Measurements from ENCODE around the gene TRAF5. TPM values are rescaled to one million over a fixed set of nuclear protein-coding genes. Genes with fewer than 3 reads are reported as not detected.
"Not testable (repeated sequence)": the region's sequence is repeated elsewhere in the genome, so short reads cannot be mapped to it uniquely, and the experiment has no call there.

The TRAF5 gene
- total RNA-seq, 4 donors from 2014 or later: 2.7 to 9.2 (median 4.0) TPM

GRCh38 chr1:211345719-211346118, 19.1 kb downstream of the TRAF5 start:
- Histone ChIP-seq H3K27ac (no peak overlapping the region), H3K27me3 (no peaks in the 10 kb centered on the region), H3K4me1 (peaks cover 0 to 17% (median 6%) of the 10 kb centered on the region in 3 donors), H3K9me3 (no peaks in the 10 kb centered on the region), H3K4me3 (no peak overlapping the region), H3K36me3 (no peaks in the 10 kb centered on the region)
- no peak for DNase-seq
- intact Hi-C loops (cut with DNase I): no loop called here
- WGBS, 2 donors: 100% methylated on average over 1 to 2 of the region's 2 CpGs
- TF ChIP-seq, protein P1, sequence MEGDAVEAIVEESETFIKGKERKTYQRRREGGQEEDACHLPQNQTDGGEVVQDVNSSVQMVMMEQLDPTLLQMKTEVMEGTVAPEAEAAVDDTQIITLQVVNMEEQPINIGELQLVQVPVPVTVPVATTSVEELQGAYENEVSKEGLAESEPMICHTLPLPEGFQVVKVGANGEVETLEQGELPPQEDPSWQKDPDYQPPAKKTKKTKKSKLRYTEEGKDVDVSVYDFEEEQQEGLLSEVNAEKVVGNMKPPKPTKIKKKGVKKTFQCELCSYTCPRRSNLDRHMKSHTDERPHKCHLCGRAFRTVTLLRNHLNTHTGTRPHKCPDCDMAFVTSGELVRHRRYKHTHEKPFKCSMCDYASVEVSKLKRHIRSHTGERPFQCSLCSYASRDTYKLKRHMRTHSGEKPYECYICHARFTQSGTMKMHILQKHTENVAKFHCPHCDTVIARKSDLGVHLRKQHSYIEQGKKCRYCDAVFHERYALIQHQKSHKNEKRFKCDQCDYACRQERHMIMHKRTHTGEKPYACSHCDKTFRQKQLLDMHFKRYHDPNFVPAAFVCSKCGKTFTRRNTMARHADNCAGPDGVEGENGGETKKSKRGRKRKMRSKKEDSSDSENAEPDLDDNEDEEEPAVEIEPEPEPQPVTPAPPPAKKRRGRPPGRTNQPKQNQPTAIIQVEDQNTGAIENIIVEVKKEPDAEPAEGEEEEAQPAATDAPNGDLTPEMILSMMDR (IDR thresholded peaks at IDR 0.05): no peak
- no peak for TF ChIP-seq POLR2A (IDR thresholded peaks at IDR 0.05)

GRCh38 chr1:211347077-211347844, 20.6 kb downstream of the TRAF5 start:
- Histone ChIP-seq H3K4me1 (peaks cover 0 to 10% (median 0%) of the 10 kb centered on the region in 3 donors), H3K27ac (no peak overlapping the region), H3K36me3 (no peaks in the 10 kb centered on the region), H3K4me3 (no peak overlapping the region), H3K27me3 (no peaks in the 10 kb centered on the region), H3K9me3 (no peaks in the 10 kb centered on the region)
- DNase-seq: no peak
- TF ChIP-seq, protein P1 (IDR thresholded peaks at IDR 0.05): no peak
- no peak for TF ChIP-seq POLR2A (IDR thresholded peaks at IDR 0.05)
- intact Hi-C loops (cut with DNase I): no loop called here
- 79 to 86% methylated on average over 4 of the region's 4 CpGs for WGBS, 2 donors

DNA sequence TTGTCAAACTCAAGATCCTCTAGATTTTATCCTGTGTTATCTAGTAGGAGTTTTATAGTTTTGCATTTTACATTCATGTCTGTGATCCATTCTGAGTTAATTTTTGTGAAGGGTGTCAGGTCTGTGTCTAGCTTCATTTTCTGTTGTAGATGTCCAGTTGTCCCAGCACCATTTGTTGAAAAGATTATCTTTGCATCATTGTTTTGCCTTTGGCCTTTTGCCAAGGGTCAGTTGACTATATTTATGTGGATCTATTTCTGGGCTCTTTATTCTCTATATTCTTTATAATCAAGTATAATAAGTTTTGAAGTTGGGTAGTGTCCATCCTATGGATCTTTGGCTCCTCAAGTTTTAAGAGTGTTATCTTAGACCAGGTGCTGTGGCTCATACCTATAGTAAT, 21.9 kb downstream of the TRAF5 start:
- DNase-seq: no peak
- Histone ChIP-seq H3K4me3 (no peak overlapping the region), H3K4me1 (peaks cover 0 to 14% (median 0%) of the 10 kb centered on the region in 3 donors), H3K27me3 (no peaks in the 10 kb centered on the region), H3K36me3 (no peaks in the 10 kb centered on the region), H3K9me3 (no peaks in the 10 kb centered on the region), H3K27ac (no peak overlapping the region)
- no peak for TF ChIP-seq POLR2A (IDR thresholded peaks at IDR 0.05)
- TF ChIP-seq, protein P1 (IDR thresholded peaks at IDR 0.05): no peak
- intact Hi-C loops (cut with DNase I): no loop called here

GRCh38 chr1:211349741-211350140, 23.1 kb downstream of the TRAF5 start:
- intact Hi-C loops (cut with DNase I): no loop called here
- Histone ChIP-seq H3K4me1 (peaks cover 0 to 18% (median 0%) of the 10 kb centered on the region in 3 donors), H3K9me3 (no peaks in the 10 kb centered on the region), H3K36me3 (no peaks in the 10 kb centered on the region), H3K4me3 (no peak overlapping the region), H3K27ac (no peak overlapping the region), H3K27me3 (no peaks in the 10 kb centered on the region)
- 45 to 60% methylated on average over 2 of the region's 2 CpGs for WGBS, 2 donors
- TF ChIP-seq POLR2A (IDR thresholded peaks at IDR 0.05): no peak
- TF ChIP-seq, protein P1 (IDR thresholded peaks at IDR 0.05): no peak
- no peak for DNase-seq

DNA sequence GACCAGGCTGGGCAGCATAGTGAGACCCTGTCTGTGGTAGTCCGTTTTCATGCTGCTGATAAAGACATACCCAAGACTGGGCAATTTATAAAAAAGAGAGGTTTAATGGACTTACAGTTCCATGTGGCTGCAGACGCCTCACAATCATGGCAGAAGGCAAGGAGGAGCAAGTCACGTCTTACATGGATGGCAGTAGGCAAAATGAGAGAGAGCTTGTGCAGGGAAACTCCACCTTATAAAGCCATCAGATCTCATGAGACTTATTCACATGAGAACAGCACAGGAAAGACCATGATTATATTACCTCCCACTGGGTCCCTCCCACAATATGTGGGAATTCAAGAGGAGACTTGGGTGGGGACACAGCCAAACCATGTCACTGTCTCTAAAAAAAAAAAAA, 25.4 kb downstream of the TRAF5 start:
- DNase-seq; H3K27me3 ChIP-seq; H3K27ac ChIP-seq; H3K9me3 ChIP-seq; H3K36me3 ChIP-seq; intact Hi-C loops (cut with DNase I); H3K4me3 ChIP-seq: not testable (repeated sequence)
- WGBS, 2 donors: 77 to 95% methylated on average over 3 of the region's 3 CpGs
- peaks cover 0 to 18% (median 0%) of the 10 kb centered on the region in 3 donors for H3K4me1 ChIP-seq
